Neuron (in vitro differentiated cells): ENCODE data around the gene PLB1.

Source experiments
- H2AFZ ChIP-seq: one replicate; pipeline ENCODE4 v1.6.1; 2013; ENCODE audit warnings: low read depth, mild to moderate bottlenecking, inconsistent platforms, low read length, moderate library complexity
- H3K27me3 ChIP-seq: one replicate; pipeline ENCODE4 v1.6.1; 2013; ENCODE audit warnings: low read length; ENCODE audit not compliant: insufficient read depth
- H3K36me3 ChIP-seq: one replicate; pipeline ENCODE4 v1.6.1; 2013; ENCODE audit warnings: low read length; ENCODE audit not compliant: insufficient read depth
- H3K4me1 ChIP-seq: one replicate; pipeline ENCODE4 v1.6.1; 2013; ENCODE audit warnings: low read length; ENCODE audit not compliant: insufficient read depth
- H3K4me3 ChIP-seq: 2 replicates; pipeline ENCODE4 v1.5.1; 2013; ENCODE audit warnings: mild to moderate bottlenecking, low read length, moderate library complexity
- H3K9me3 ChIP-seq: one replicate; pipeline ENCODE4 v1.6.1; 2013; ENCODE audit warnings: low read length

Gene PLB1

DNA sequence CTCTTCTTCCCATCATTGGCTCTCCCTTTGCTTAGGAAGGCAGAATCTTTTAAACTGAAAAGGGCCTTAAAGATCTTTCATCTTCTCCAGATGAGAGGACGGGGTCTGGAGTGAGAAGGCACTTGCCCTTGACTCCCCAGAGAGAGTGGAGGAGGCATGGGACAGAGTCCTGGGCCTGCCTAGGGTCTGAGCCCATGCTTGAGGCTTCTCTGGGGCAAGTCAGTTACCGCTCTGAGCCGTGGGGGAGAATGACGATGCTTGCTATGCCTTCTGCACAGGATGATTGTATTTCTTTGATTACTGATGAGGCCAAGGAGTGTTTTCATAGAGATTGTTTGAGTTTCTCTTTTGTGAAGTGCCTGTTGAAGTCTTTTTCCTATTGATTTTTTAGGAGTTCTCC is 921 bp downstream of the PLB1 start:
- H3K9me3 ChIP-seq: no peaks in the 10 kb centered on the region

GRCh38 chr2:28497206-28497605 is 1.3 kb downstream of the PLB1 start:
- H2AFZ ChIP-seq: no peak overlapping the region
- no peaks in the 10 kb centered on the region for H3K4me1 ChIP-seq
- no peaks in the 10 kb centered on the region for H3K36me3 ChIP-seq
- peaks cover 15% of the 10 kb centered on the region for H3K27me3 ChIP-seq
- H3K4me3 ChIP-seq: no peak overlapping the region
- H3K9me3 ChIP-seq: no peaks in the 10 kb centered on the region

More for the DNA sequence above, 921 bp downstream of the PLB1 start:
- H3K27me3 ChIP-seq: peaks cover 15% of the 10 kb centered on the region
- no peaks in the 10 kb centered on the region for H3K36me3 ChIP-seq
- no peaks in the 10 kb centered on the region for H3K4me1 ChIP-seq
- no peak overlapping the region for H3K4me3 ChIP-seq
- no peak overlapping the region for H2AFZ ChIP-seq

DNA sequence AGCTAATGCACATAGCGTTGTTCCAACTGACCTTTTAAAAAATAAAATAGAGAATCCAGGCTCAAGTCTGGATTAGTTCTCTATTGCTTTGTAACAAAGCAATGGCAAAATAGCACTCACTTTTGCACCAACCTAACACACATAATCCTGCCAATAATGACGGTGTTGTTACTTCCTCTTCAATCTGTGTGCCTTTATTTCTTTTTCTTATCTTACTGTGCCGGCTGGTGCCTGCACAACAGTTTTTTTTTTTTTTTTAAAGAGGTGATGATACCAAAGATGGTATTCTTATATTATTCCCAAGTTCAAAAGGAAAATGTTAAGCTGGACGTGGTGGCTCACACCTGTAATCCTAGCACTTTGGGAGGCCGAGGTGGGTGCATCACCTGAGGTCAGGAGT is 3.4 kb downstream of the PLB1 start:
- H3K27me3 ChIP-seq: peaks cover 15% of the 10 kb centered on the region
- no peaks in the 10 kb centered on the region for H3K36me3 ChIP-seq
- H2AFZ ChIP-seq: no peak overlapping the region
- no peak overlapping the region for H3K4me3 ChIP-seq
- H3K4me1 ChIP-seq: no peaks in the 10 kb centered on the region
- H3K9me3 ChIP-seq: no peaks in the 10 kb centered on the region

DNA sequence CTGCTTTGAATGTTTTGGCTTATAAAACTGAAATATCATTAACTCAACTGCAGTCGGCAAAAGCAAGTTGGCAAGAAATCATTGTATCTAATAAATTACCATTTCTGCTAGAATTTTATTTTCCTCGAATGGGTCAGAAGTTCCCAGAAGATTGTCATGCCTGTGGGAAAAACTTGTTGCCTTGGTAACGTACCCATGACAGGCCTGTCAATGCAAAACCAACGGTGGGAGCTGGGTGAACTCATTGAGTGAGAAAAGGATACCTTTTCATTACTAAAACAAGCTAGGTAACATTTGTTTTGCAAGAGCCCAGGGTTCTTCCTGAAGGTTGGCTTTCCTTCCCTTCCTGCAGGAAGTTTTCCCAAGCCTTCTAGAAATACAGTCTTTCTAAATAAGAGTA is 9.5 kb downstream of the PLB1 start:
- Histone ChIP-seq H3K4me3 (no peak overlapping the region), H3K9me3 (no peaks in the 10 kb centered on the region)

GRCh38 chr2:28506112-28506910 is 10.5 kb downstream of the PLB1 start:
- Histone ChIP-seq H3K4me1 (peaks cover 12% of the 10 kb centered on the region), H3K4me3 (no peak overlapping the region), H3K9me3 (no peaks in the 10 kb centered on the region), H2AFZ (no peak overlapping the region), H3K36me3 (no peaks in the 10 kb centered on the region), H3K27me3 (no peaks in the 10 kb centered on the region)

More for the DNA sequence above, 9.5 kb downstream of the PLB1 start:
- H3K4me1 ChIP-seq: peaks cover 12% of the 10 kb centered on the region
- no peaks in the 10 kb centered on the region for H3K27me3 ChIP-seq
- H2AFZ ChIP-seq: no peak overlapping the region
- no peaks in the 10 kb centered on the region for H3K36me3 ChIP-seq

DNA sequence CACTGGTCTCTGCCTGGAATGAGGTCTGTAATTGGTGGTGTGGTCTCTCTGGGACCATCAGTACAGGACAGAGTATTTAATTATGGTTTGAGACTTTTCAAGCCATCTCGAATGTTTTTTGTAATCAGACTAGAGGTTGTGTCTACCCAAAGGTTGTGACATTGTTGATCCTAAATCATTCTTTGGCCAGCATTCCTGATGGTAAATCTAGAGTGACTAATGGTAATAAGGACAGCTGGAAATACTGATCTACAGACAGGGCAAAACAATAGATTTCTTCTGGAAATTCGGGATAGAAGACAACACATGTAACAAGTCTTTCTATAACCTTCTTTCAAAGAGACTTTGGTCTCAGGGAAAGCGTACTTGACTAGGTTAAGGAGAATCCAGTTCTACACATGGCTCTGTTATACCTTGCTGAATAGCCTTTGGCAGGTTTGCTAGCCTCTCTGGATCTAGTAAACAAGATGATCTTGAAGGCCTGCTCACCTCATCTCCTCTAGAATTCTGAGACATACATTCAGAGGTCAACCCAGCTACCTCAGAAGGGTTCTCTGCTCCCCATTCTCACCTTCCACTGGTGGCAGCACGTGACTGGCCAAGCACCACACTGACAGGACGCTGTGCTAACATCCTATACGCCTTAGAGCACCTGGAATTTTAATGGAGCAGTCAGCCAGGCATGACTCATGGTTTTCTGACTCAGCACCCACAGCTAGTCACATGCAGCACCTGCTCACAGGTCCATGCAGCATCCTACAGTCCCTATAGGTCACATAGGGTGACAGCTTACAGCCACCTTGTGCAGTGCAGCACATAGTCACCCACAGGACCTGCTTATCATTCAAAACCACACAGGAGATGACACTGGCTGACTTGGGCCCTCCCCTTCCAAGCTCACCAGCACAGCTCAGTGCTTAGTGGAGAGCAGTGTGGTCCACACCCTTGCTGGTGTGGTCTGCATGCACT is 12.2 kb downstream of the PLB1 start:
- peaks cover 12% of the 10 kb centered on the region for H3K4me1 ChIP-seq
- no peak overlapping the region for H3K4me3 ChIP-seq
- H3K36me3 ChIP-seq: no peaks in the 10 kb centered on the region
- H2AFZ ChIP-seq: no peak overlapping the region
- H3K27me3 ChIP-seq: no peaks in the 10 kb centered on the region
- no peaks in the 10 kb centered on the region for H3K9me3 ChIP-seq

DNA sequence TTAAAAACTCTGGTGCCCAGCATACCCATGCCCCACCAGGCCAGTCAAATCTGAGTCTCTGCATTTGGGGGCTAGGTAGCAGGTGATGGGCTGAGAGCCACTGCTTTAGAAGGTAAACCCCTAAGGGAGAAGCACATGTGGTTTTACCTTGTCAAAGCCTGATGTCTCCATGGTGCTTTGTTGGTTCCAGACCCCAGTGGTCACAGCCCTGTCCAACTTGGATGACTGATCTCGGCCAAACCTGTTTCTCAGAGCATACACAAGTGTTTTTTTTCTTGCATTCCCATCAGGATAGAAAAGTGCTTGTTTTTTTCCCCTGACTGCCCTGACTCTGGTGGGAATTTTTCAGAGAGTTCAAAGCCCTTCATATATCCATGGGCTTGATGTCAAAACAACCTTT is 13.5 kb downstream of the PLB1 start:
- Histone ChIP-seq H3K27me3 (no peaks in the 10 kb centered on the region), H3K4me3 (no peak overlapping the region), H3K4me1 (peaks cover 12% of the 10 kb centered on the region), H3K9me3 (no peaks in the 10 kb centered on the region), H2AFZ (no peak overlapping the region), H3K36me3 (no peaks in the 10 kb centered on the region)

DNA sequence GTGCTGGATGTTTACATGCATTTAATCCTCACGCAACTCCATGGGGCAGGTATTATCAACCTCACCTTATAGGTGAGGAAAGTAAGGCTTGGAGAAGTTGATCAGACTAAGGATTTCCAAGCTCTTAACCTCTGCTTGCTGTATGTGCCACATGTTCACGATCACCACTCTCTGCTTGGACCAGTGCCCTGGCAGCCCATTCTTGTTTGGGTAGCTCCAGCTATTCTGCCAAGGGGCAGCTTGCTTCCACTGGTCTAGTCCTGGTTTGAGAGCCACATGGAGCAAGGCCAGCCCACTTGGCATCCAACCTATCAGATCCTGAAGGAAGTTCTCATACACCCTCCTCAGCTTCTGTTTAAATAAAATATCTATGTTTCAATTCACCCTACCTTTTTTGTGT is 14.3 kb downstream of the PLB1 start:
- Histone ChIP-seq H3K27me3 (peaks cover 2% of the 10 kb centered on the region), H3K9me3 (no peaks in the 10 kb centered on the region), H3K4me3 (no peak overlapping the region), H3K36me3 (no peaks in the 10 kb centered on the region), H3K4me1 (peaks cover 9% of the 10 kb centered on the region), H2AFZ (no peak overlapping the region)

- no peaks in the 10 kb centered on the region for H3K36me3 ChIP-seq
- peaks cover 4% of the 10 kb centered on the region for H3K27me3 ChIP-seq
- H2AFZ ChIP-seq: no peak overlapping the region
- no peaks in the 10 kb centered on the region for H3K4me1 ChIP-seq
- no peaks in the 10 kb centered on the region for H3K9me3 ChIP-seq
- no peak overlapping the region for H3K4me3 ChIP-seq
Measured at GRCh38 chr2:28511871-28512606, 16.2 kb downstream of the PLB1 start.

DNA sequence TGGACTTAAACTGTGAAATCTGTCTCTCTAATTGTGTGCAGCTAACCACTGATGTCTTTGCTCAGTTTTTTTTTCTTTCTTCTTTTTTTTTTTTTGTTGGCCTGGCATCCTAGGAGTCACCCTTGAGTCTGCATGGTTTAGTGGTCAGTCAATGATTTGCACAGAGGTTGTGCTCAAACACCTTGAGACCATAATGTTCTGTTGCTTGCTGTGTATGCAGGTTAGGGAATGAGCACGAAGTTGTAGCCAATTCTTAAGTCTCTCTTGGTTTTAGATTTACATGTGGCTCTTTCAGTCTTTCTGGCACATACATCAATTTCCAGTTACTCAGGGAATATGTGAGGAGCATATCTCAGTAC is 16.7 kb downstream of the PLB1 start:
- Histone ChIP-seq H3K9me3 (no peaks in the 10 kb centered on the region), H3K36me3 (no peaks in the 10 kb centered on the region), H3K4me3 (no peak overlapping the region), H3K27me3 (peaks cover 4% of the 10 kb centered on the region), H2AFZ (no peak overlapping the region), H3K4me1 (no peaks in the 10 kb centered on the region)

- H3K4me3 ChIP-seq: no peak overlapping the region
- H3K4me1 ChIP-seq: no peaks in the 10 kb centered on the region
- H3K36me3 ChIP-seq: no peaks in the 10 kb centered on the region
- H3K9me3 ChIP-seq: no peaks in the 10 kb centered on the region
- H3K27me3 ChIP-seq: peaks cover 4% of the 10 kb centered on the region
- no peak overlapping the region for H2AFZ ChIP-seq
Measured at GRCh38 chr2:28513097-28513496, 17.2 kb downstream of the PLB1 start.

DNA sequence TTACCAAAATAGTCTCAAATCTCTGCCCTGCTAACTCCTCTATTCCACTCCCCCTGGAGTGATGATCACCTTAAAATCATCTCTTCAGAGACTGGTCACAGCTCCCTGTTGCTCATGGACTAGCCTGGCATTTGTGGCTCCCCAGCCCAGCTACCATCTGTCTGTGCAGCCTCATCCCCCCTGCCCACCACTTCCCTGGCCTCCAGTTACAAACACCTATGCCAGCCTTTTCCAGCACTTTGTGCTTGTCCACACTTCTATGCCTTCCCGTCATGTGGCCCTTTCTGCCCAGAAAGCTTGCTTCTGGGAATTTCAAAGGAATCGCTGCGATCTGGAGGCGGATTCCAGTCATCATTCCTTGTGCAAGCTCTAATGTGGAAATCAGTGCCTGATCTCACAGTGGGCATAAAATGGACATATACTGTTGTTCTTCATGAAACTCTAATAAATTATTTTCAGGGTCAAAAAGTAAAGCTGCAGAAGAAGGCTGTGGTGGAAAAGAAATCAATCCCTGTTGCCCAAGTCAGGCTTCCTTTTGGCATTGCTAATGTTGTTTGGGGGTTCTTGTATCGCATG is 19.4 kb downstream of the PLB1 start:
- Histone ChIP-seq H2AFZ (no peak overlapping the region), H3K9me3 (no peaks in the 10 kb centered on the region), H3K27me3 (peaks cover 4% of the 10 kb centered on the region), H3K4me1 (no peaks in the 10 kb centered on the region), H3K36me3 (no peaks in the 10 kb centered on the region), H3K4me3 (no peak overlapping the region)
